GM12878 (cell line): Measurements from ENCODE around the gene SRSF9. TPM values are rescaled to one million over a fixed set of nuclear protein-coding genes. Genes with fewer than 3 reads are reported as not detected.
A peak's percentile ranks its signal among the peaks of the same experiment; 100 is the strongest.

Source experiments
- CBX5 ChIP-seq: sonication (generic); IDR thresholded peaks from 2 replicates; pipeline ENCODE4 v1.6.1; 2016; ENCODE audit warnings: low read depth, moderate library complexity, mild to moderate bottlenecking, inconsistent platforms
- EGR1 ChIP-seq, 2 experiments: IDR thresholded peaks; 1 replicate in 1 of 2; 2 replicates in 1 of 2; pipeline ENCODE4 v1.6.1; 2011 to 2012; ENCODE audit warnings: low read depth in 2 of 2, low read length in 2 of 2, borderline replicate concordance in 1 of 2, mild to moderate bottlenecking in 1 of 2, moderate library complexity in 1 of 2
- HDGF ChIP-seq: fragments of 450-650 bp; IDR thresholded peaks from 2 replicates; pipeline ENCODE4 v1.6.1; 2016; ENCODE audit warnings: antibody characterized with exemption
- NFIC ChIP-seq: IDR thresholded peaks from 2 replicates; pipeline ENCODE4 v1.6.1; 2012; ENCODE audit warnings: low read depth, mild to moderate bottlenecking, inconsistent platforms, low read length, moderate library complexity
- NR2F1 ChIP-seq: fragments of 450-650 bp; conservative IDR thresholded peaks from 2 replicates; pipeline ENCODE4 v1.6.1; 2017; ENCODE audit warnings: mild to moderate bottlenecking
- ZNF274 ChIP-seq: IDR thresholded peaks from one replicate; pipeline ENCODE4 v1.8.0; 2011; ENCODE audit not compliant: insufficient read length, insufficient read depth
- polyA plus RNA-seq, 11 experiments: library from polyadenylated mRNA; depleted of rRNA in 4 of 11; unstranded in 6 of 11; stranded (reverse) in 5 of 11; fragments of >200 nt; fragmentation: Nextera tagmentation in 4 of 11; fragmentation: Illumina TruSeq in 1 of 11; extraction: Ambion mirVana in 4 of 11; extraction: Trizol in 1 of 11; gene quantifications; 1 replicate in 1 of 11; 2 replicates in 10 of 11; pipeline versions ENCODE4 v1.2.1 to v1.2.3, GENCODE V29; 2011 to 2016; ENCODE audit warnings: inconsistent platforms in 2 of 11, missing spikeins in 2 of 11, low read depth in 1 of 11
- total RNA-seq, 4 experiments: library from RNA; depleted of rRNA in 3 of 4; stranded (reverse); fragments of >200 nt in 3 of 4; fragmentation: Illumina TruSeq in 1 of 4; extraction: Trizol in 1 of 4; gene quantifications; 2 replicates each; pipeline versions ENCODE4 v1.2.1 to v1.2.3, GENCODE V29; 2013 to 2021
- TF ChIP-seq, protein P1 (sequence below): fragments of 450-650 bp; formaldehyde crosslinking; IDR thresholded peaks from 2 replicates; pipeline ENCODE4 v1.4.0; 2022; ENCODE audit warnings: mild to moderate bottlenecking, moderate library complexity
- TF ChIP-seq, protein P2 (sequence below): IDR thresholded peaks from 2 replicates; pipeline ENCODE4 v1.6.1; 2011; ENCODE audit warnings: borderline replicate concordance, low read depth, mild to moderate bottlenecking, moderate library complexity, low read length; ENCODE audit not compliant: insufficient read depth, poor library complexity, severe bottlenecking
- TF ChIP-seq, protein P3 (sequence below): IDR thresholded peaks from 2 replicates; pipeline ENCODE4 v1.6.1; 2012; ENCODE audit warnings: improper control_type of control experiment, low read depth, low read length; ENCODE audit not compliant: insufficient replicate concordance
- TF ChIP-seq, protein P4 (sequence below): fragments of 450-650 bp; IDR thresholded peaks from 2 replicates; pipeline ENCODE4 v1.6.1; 2016; ENCODE audit warnings: mild to moderate bottlenecking
- TF ChIP-seq, protein P5 (sequence below): fragments of 450-650 bp; IDR thresholded peaks from 2 replicates; pipeline ENCODE4 v1.6.1; 2017; ENCODE audit warnings: mild to moderate bottlenecking, low read depth, inconsistent platforms; ENCODE audit not compliant: poor library complexity, severe bottlenecking

SRSF9 gene
- total and polyA plus RNA-seq, 10 of the 15 experiments (the other 5 are each of a cell fraction or from before 2014, with no cell fraction given) = 56.2 to 510 (median 186) TPM

DNA sequence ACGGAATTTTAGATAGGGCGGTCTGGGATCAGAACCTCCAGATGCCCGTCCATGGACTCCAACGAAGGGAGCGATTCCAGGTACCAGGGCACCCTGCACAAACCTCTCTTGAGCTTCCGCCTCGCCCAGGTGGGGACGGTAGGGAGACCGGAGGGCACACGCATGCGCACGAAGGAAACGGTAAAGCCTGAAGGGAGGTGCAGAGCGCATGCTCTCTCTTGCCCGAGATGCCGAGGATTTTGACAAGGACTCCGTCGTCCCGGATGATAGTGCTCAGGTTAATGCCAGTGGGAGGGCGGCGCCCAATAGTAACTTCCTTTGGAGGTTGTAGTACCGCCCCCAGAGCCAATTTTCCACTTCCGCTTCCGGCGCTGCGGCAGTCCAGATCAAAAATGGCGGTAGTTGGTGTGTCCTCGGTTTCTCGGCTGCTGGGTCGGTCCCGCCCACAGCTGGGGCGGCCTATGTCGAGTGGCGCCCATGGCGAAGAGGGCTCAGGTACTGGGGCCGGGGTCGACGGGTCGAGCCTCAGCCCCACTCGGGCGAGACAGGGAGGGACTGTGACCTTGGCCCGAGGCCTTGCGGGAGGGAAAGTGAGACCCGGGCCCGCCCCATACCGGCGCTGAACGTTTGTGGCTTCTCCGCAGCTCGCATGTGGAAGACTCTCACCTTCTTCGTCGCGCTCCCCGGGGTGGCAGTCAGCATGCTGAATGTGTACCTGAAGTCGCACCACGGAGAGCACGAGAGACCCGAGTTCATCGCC lies 31.6 kb downstream of the SRSF9 start, which contains the start of gene COX6A1 (continued):
- TF ChIP-seq, protein P1, sequence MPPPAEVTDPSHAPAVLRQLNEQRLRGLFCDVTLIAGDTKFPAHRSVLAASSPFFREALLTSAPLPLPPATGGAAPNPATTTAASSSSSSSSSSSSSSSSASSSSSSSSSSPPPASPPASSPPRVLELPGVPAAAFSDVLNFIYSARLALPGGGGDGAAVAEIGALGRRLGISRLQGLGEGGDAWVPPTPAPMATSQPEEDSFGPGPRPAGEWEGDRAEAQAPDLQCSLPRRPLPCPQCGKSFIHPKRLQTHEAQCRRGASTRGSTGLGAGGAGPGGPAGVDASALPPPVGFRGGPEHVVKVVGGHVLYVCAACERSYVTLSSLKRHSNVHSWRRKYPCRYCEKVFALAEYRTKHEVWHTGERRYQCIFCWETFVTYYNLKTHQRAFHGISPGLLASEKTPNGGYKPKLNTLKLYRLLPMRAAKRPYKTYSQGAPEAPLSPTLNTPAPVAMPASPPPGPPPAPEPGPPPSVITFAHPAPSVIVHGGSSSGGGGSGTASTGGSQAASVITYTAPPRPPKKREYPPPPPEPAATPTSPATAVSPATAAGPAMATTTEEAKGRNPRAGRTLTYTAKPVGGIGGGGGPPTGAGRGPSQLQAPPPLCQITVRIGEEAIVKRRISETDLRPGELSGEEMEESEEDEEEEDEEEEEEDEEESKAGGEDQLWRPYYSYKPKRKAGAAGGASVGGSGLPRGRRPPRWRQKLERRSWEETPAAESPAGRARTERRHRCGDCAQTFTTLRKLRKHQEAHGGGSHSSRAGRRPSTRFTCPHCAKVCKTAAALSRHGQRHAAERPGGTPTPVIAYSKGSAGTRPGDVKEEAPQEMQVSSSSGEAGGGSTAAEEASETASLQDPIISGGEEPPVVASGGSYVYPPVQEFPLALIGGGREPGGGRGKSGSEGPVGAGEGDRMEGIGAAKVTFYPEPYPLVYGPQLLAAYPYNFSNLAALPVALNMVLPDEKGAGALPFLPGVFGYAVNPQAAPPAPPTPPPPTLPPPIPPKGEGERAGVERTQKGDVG (CRISPR knock-in tag) = no peak
- TF ChIP-seq, protein P2, sequence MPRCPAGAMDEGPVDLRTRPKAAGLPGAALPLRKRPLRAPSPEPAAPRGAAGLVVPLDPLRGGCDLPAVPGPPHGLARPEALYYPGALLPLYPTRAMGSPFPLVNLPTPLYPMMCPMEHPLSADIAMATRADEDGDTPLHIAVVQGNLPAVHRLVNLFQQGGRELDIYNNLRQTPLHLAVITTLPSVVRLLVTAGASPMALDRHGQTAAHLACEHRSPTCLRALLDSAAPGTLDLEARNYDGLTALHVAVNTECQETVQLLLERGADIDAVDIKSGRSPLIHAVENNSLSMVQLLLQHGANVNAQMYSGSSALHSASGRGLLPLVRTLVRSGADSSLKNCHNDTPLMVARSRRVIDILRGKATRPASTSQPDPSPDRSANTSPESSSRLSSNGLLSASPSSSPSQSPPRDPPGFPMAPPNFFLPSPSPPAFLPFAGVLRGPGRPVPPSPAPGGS = no peak
- no peak for TF ChIP-seq NR2F1
- no peak for TF ChIP-seq ZNF274
- TF ChIP-seq, protein P3, sequence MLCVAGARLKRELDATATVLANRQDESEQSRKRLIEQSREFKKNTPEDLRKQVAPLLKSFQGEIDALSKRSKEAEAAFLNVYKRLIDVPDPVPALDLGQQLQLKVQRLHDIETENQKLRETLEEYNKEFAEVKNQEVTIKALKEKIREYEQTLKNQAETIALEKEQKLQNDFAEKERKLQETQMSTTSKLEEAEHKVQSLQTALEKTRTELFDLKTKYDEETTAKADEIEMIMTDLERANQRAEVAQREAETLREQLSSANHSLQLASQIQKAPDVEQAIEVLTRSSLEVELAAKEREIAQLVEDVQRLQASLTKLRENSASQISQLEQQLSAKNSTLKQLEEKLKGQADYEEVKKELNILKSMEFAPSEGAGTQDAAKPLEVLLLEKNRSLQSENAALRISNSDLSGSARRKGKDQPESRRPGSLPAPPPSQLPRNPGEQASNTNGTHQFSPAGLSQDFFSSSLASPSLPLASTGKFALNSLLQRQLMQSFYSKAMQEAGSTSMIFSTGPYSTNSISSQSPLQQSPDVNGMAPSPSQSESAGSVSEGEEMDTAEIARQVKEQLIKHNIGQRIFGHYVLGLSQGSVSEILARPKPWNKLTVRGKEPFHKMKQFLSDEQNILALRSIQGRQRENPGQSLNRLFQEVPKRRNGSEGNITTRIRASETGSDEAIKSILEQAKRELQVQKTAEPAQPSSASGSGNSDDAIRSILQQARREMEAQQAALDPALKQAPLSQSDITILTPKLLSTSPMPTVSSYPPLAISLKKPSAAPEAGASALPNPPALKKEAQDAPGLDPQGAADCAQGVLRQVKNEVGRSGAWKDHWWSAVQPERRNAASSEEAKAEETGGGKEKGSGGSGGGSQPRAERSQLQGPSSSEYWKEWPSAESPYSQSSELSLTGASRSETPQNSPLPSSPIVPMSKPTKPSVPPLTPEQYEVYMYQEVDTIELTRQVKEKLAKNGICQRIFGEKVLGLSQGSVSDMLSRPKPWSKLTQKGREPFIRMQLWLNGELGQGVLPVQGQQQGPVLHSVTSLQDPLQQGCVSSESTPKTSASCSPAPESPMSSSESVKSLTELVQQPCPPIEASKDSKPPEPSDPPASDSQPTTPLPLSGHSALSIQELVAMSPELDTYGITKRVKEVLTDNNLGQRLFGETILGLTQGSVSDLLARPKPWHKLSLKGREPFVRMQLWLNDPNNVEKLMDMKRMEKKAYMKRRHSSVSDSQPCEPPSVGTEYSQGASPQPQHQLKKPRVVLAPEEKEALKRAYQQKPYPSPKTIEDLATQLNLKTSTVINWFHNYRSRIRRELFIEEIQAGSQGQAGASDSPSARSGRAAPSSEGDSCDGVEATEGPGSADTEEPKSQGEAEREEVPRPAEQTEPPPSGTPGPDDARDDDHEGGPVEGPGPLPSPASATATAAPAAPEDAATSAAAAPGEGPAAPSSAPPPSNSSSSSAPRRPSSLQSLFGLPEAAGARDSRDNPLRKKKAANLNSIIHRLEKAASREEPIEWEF = no peak
- TF ChIP-seq CBX5 = no peak
- TF ChIP-seq HDGF = peak; percentile 66; the same call in 1 of the 2 replicates
- TF ChIP-seq EGR1 (IDR thresholded peaks at IDR 0.05; ENCODE audit: borderline replicate concordance in 1 of 2, low read depth in 2 of 2, low read length in 2 of 2) = no peak
- no peak for TF ChIP-seq NFIC
- TF ChIP-seq, protein P4, sequence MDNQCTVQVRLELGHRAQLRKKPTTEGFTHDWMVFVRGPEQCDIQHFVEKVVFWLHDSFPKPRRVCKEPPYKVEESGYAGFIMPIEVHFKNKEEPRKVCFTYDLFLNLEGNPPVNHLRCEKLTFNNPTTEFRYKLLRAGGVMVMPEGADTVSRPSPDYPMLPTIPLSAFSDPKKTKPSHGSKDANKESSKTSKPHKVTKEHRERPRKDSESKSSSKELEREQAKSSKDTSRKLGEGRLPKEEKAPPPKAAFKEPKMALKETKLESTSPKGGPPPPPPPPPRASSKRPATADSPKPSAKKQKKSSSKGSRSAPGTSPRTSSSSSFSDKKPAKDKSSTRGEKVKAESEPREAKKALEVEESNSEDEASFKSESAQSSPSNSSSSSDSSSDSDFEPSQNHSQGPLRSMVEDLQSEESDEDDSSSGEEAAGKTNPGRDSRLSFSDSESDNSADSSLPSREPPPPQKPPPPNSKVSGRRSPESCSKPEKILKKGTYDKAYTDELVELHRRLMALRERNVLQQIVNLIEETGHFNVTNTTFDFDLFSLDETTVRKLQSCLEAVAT = no peak; the same call in 1 of the 2 replicates
- TF ChIP-seq, protein P5, sequence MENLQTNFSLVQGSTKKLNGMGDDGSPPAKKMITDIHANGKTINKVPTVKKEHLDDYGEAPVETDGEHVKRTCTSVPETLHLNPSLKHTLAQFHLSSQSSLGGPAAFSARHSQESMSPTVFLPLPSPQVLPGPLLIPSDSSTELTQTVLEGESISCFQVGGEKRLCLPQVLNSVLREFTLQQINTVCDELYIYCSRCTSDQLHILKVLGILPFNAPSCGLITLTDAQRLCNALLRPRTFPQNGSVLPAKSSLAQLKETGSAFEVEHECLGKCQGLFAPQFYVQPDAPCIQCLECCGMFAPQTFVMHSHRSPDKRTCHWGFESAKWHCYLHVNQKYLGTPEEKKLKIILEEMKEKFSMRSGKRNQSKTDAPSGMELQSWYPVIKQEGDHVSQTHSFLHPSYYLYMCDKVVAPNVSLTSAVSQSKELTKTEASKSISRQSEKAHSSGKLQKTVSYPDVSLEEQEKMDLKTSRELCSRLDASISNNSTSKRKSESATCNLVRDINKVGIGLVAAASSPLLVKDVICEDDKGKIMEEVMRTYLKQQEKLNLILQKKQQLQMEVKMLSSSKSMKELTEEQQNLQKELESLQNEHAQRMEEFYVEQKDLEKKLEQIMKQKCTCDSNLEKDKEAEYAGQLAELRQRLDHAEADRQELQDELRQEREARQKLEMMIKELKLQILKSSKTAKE = no peak
